WTC11 (cell line): ENCODE results near the gene SMAD3. TPM values are rescaled to one million over a fixed set of nuclear protein-coding genes. Genes with fewer than 3 reads are reported as not detected.

Source experiments
- ATAC-seq: fragments of 200-7000 bp; cut with Tn5 transposase; 2 replicates; pipeline ENCODE4 v1.10.0; 2021; ENCODE audit warnings: mild to moderate bottlenecking, moderate library complexity
- CTCF ChIA-PET: fragments of 300-600 bp; sonication (Branson Sonifier 250); formaldehyde crosslinking; loops from one replicate; lab custom pipeline; 2021; ENCODE audit warnings: antibody characterized with exemption; lab: Charles Lee
- POLR2A ChIA-PET: fragments of 350-600 bp; sonication (Branson Sonifier 250); formaldehyde crosslinking; loops from one replicate; lab custom pipeline; 2021; ENCODE audit warnings: antibody characterized with exemption; lab: Charles Lee
- DNase-seq: peaks from one replicate; pipeline ENCODE4 v3.0.0; 2021; ENCODE audit warnings: low spot score
- H3K27ac Mint-ChIP-seq: 2 replicates; pipeline ENCODE4 v1.8.0; 2021; ENCODE audit warnings: mixed read lengths
- H3K27me3 Mint-ChIP-seq: 2 replicates; pipeline ENCODE4 v1.8.0; 2021; ENCODE audit warnings: low read depth, mild to moderate bottlenecking, moderate library complexity, mixed read lengths
- H3K36me3 Mint-ChIP-seq: 2 replicates; pipeline ENCODE4 v1.8.0; 2021; ENCODE audit warnings: mixed read lengths
- H3K4me1 Mint-ChIP-seq: 2 replicates; pipeline ENCODE4 v1.8.0; 2022; ENCODE audit warnings: mixed read lengths
- H3K4me3 Mint-ChIP-seq: 2 replicates; pipeline ENCODE4 v1.8.0; 2021; ENCODE audit warnings: mild to moderate bottlenecking, moderate library complexity, mixed read lengths
- H3K9me3 Mint-ChIP-seq: 2 replicates; pipeline ENCODE4 v1.8.0; 2021; ENCODE audit warnings: mixed read lengths
- ELF4 ChIP-seq: sonication (generic); formaldehyde crosslinking; IDR thresholded peaks from 2 replicates; pipeline ENCODE4 v1.8.1; 2022; ENCODE audit warnings: low read depth, mild to moderate bottlenecking, moderate library complexity, missing genetic modification reagents
- ESRRA ChIP-seq: sonication (generic); formaldehyde crosslinking; IDR thresholded peaks from 2 replicates; pipeline ENCODE4 v1.8.1; 2022; ENCODE audit warnings: mild to moderate bottlenecking, missing genetic modification reagents, borderline replicate concordance
- FOXK1 ChIP-seq: sonication (generic); formaldehyde crosslinking; IDR thresholded peaks from 2 replicates; pipeline ENCODE4 v1.8.0; 2022; ENCODE audit warnings: mild to moderate bottlenecking, moderate library complexity, missing genetic modification reagents
- FOXP1 ChIP-seq: sonication (generic); formaldehyde crosslinking; IDR thresholded peaks from 2 replicates; pipeline ENCODE4 v1.8.0; 2022; ENCODE audit warnings: missing genetic modification reagents, mild to moderate bottlenecking, moderate library complexity, borderline replicate concordance
- HMGA2 ChIP-seq: fragments of 250-450 bp; sonication (Bioruptor Pico); IDR thresholded peaks from 2 replicates; pipeline ENCODE4 v1.4.0; 2021; ENCODE audit warnings: mild to moderate bottlenecking, moderate library complexity
- MXD4 ChIP-seq: fragments of 250-450 bp; sonication (Bioruptor Pico); IDR thresholded peaks from 2 replicates; pipeline ENCODE4 v1.8.0; 2021; ENCODE audit warnings: mild to moderate bottlenecking, moderate library complexity, borderline replicate concordance
- RELA ChIP-seq: sonication (generic); formaldehyde crosslinking; IDR thresholded peaks from 2 replicates; pipeline ENCODE4 v1.8.1; 2022; ENCODE audit warnings: missing genetic modification reagents, mild to moderate bottlenecking, borderline replicate concordance
- ZBTB21 ChIP-seq: sonication (generic); formaldehyde crosslinking; IDR thresholded peaks from 2 replicates; pipeline ENCODE4 v1.8.1; 2023; ENCODE audit warnings: mild to moderate bottlenecking, missing genetic modification reagents, borderline replicate concordance
- ZNF219 ChIP-seq: sonication (generic); formaldehyde crosslinking; IDR thresholded peaks from 2 replicates; pipeline ENCODE4 v1.8.0; 2023; ENCODE audit warnings: missing genetic modification reagents, mild to moderate bottlenecking, borderline replicate concordance
- ZNF232 ChIP-seq: sonication (generic); formaldehyde crosslinking; IDR thresholded peaks from 2 replicates; pipeline ENCODE4 v1.8.0; 2022; ENCODE audit warnings: mild to moderate bottlenecking, missing genetic modification reagents
- ZNF396 ChIP-seq: fragments of 250-450 bp; sonication (Bioruptor Pico); IDR thresholded peaks from 2 replicates; pipeline ENCODE4 v1.8.0; 2021; ENCODE audit warnings: mild to moderate bottlenecking, moderate library complexity, borderline replicate concordance
- ZNF671 ChIP-seq: fragments of 250-450 bp; sonication (Bioruptor Pico); IDR thresholded peaks from 2 replicates; pipeline ENCODE4 v1.8.0; 2021; ENCODE audit warnings: mild to moderate bottlenecking
- total RNA-seq: library from RNA; stranded (reverse); gene quantifications from 3 replicates; pipeline ENCODE4 v1.2.3, GENCODE V29; 2021
- TF ChIP-seq, protein P1 (sequence below): fragments of 250-450 bp; sonication (Bioruptor Pico); IDR thresholded peaks from 2 replicates; pipeline ENCODE4 v2.1.2; 2022; ENCODE audit warnings: mild to moderate bottlenecking, moderate library complexity
- TF ChIP-seq, protein P2 (sequence below): sonication (generic); formaldehyde crosslinking; IDR thresholded peaks from 2 replicates; pipeline ENCODE4 v1.8.1; 2023; ENCODE audit warnings: mild to moderate bottlenecking, missing genetic modification reagents
- TF ChIP-seq, protein P3 (sequence below): sonication (generic); formaldehyde crosslinking; IDR thresholded peaks from 2 replicates; pipeline ENCODE4 v1.8.1; 2023; ENCODE audit warnings: mild to moderate bottlenecking, missing genetic modification reagents, moderate library complexity
- TF ChIP-seq, protein P4 (sequence below): sonication (generic); formaldehyde crosslinking; IDR thresholded peaks from 2 replicates; pipeline ENCODE4 v1.8.1; 2022; ENCODE audit warnings: low read depth, mild to moderate bottlenecking, moderate library complexity, missing genetic modification reagents, borderline replicate concordance
- TF ChIP-seq, protein P5 (sequence below): sonication (generic); formaldehyde crosslinking; IDR thresholded peaks from 2 replicates; pipeline ENCODE4 v1.8.0; 2022; ENCODE audit warnings: missing genetic modification reagents
- TF ChIP-seq, protein P6 (sequence below): sonication (generic); formaldehyde crosslinking; IDR thresholded peaks from 2 replicates; pipeline ENCODE4 v1.8.1; 2023; ENCODE audit warnings: mild to moderate bottlenecking, moderate library complexity, missing genetic modification reagents
- TF ChIP-seq, protein P7 (sequence below): sonication (generic); formaldehyde crosslinking; IDR thresholded peaks from 2 replicates; pipeline ENCODE4 v1.8.0; 2023; ENCODE audit warnings: missing genetic modification reagents, mild to moderate bottlenecking, borderline replicate concordance
- TF ChIP-seq, protein P8 (sequence below): sonication (generic); formaldehyde crosslinking; conservative IDR thresholded peaks from 2 replicates; pipeline ENCODE4 v1.8.1; 2022; ENCODE audit warnings: mild to moderate bottlenecking, missing genetic modification reagents

The SMAD3 gene
- total RNA-seq, 1 experiment from 2014 or later = 34.6 TPM

DNA sequence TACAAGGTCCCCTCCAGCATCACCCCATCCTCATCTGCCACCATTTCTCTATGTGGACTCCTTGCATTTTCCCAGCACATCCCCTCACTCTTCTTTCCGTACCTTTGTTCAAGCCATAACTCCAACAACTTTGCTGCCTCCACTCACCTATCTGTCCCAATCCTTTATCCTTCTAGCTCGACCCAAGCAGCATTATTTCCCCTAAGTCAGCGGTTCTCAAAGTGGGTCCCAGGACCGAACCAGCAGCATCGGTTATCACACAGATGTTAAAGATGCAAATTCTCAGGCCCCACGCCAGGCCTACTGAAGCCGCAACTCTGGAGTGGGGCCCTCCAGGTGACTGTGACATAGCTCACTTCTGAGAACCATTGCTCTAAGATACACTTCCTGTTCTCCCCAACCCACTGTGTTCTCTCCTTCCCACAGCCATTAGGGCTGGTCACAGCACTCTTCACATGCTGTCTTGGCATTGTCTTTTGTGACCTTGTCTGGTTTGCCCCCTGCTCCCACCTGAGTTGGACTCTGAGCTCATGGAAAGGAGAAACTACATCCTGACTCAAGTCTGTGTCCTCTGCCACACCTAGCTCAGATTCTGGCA is 132.9 kb downstream of the SMAD3 start (continued):
- TF ChIP-seq ESRRA (CRISPR knock-in tag) = no peak
- TF ChIP-seq FOXK1 = no peak
- TF ChIP-seq, protein P1, sequence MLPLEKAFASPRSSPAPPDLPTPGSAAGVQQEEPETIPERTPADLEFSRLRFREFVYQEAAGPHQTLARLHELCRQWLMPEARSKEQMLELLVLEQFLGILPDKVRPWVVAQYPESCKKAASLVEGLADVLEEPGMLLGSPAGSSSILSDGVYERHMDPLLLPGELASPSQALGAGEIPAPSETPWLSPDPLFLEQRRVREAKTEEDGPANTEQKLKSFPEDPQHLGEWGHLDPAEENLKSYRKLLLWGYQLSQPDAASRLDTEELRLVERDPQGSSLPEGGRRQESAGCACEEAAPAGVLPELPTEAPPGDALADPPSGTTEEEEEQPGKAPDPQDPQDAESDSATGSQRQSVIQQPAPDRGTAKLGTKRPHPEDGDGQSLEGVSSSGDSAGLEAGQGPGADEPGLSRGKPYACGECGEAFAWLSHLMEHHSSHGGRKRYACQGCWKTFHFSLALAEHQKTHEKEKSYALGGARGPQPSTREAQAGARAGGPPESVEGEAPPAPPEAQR (CRISPR knock-in tag) = no peak
- no peak for TF ChIP-seq HMGA2 (CRISPR knock-in tag)
- no peak for TF ChIP-seq ZNF219 (CRISPR knock-in tag)
- no peak for TF ChIP-seq ZNF396 (CRISPR knock-in tag)
- TF ChIP-seq, protein P2, sequence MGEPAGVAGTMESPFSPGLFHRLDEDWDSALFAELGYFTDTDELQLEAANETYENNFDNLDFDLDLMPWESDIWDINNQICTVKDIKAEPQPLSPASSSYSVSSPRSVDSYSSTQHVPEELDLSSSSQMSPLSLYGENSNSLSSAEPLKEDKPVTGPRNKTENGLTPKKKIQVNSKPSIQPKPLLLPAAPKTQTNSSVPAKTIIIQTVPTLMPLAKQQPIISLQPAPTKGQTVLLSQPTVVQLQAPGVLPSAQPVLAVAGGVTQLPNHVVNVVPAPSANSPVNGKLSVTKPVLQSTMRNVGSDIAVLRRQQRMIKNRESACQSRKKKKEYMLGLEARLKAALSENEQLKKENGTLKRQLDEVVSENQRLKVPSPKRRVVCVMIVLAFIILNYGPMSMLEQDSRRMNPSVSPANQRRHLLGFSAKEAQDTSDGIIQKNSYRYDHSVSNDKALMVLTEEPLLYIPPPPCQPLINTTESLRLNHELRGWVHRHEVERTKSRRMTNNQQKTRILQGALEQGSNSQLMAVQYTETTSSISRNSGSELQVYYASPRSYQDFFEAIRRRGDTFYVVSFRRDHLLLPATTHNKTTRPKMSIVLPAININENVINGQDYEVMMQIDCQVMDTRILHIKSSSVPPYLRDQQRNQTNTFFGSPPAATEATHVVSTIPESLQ (CRISPR knock-in tag) = no peak
- TF ChIP-seq, protein P3, sequence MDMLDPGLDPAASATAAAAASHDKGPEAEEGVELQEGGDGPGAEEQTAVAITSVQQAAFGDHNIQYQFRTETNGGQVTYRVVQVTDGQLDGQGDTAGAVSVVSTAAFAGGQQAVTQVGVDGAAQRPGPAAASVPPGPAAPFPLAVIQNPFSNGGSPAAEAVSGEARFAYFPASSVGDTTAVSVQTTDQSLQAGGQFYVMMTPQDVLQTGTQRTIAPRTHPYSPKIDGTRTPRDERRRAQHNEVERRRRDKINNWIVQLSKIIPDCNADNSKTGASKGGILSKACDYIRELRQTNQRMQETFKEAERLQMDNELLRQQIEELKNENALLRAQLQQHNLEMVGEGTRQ = no peak
- no peak for TF ChIP-seq ELF4 (CRISPR knock-in tag)
- TF ChIP-seq FOXP1 (CRISPR knock-in tag) = no peak
- TF ChIP-seq, protein P4, sequence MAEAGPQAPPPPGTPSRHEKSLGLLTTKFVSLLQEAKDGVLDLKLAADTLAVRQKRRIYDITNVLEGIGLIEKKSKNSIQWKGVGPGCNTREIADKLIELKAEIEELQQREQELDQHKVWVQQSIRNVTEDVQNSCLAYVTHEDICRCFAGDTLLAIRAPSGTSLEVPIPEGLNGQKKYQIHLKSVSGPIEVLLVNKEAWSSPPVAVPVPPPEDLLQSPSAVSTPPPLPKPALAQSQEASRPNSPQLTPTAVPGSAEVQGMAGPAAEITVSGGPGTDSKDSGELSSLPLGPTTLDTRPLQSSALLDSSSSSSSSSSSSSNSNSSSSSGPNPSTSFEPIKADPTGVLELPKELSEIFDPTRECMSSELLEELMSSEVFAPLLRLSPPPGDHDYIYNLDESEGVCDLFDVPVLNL = no peak
- TF ChIP-seq, protein P5, sequence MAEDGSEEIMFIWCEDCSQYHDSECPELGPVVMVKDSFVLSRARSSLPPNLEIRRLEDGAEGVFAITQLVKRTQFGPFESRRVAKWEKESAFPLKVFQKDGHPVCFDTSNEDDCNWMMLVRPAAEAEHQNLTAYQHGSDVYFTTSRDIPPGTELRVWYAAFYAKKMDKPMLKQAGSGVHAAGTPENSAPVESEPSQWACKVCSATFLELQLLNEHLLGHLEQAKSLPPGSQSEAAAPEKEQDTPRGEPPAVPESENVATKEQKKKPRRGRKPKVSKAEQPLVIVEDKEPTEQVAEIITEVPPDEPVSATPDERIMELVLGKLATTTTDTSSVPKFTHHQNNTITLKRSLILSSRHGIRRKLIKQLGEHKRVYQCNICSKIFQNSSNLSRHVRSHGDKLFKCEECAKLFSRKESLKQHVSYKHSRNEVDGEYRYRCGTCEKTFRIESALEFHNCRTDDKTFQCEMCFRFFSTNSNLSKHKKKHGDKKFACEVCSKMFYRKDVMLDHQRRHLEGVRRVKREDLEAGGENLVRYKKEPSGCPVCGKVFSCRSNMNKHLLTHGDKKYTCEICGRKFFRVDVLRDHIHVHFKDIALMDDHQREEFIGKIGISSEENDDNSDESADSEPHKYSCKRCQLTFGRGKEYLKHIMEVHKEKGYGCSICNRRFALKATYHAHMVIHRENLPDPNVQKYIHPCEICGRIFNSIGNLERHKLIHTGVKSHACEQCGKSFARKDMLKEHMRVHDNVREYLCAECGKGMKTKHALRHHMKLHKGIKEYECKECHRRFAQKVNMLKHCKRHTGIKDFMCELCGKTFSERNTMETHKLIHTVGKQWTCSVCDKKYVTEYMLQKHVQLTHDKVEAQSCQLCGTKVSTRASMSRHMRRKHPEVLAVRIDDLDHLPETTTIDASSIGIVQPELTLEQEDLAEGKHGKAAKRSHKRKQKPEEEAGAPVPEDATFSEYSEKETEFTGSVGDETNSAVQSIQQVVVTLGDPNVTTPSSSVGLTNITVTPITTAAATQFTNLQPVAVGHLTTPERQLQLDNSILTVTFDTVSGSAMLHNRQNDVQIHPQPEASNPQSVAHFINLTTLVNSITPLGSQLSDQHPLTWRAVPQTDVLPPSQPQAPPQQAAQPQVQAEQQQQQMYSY (CRISPR knock-in tag) = no peak
- no peak for TF ChIP-seq RELA (CRISPR knock-in tag)
- no peak for TF ChIP-seq ZBTB21 (CRISPR knock-in tag)

DNA sequence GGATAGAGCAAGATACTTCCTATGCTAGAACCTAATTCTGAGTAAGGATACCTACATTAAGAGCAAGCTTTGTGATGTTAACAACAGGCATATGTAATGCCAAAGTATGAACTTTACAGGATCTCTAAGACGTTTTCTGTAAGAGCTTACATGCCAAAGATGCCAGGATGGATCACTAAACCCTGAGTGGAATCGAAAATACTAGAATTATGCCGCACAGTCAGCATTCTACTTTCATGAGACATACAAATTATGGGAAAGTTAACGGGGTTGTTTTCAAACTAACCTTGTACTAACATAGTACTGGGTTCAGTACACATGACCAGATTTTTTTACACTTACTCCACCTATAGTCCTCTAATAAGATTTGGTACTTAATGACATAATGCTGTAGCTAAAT is 134.0 kb downstream of the SMAD3 start:
- 0 out of 2 replicates have a peak overlapping the region, but pooled peaks have one; percentile 47 for H3K27ac Mint-ChIP-seq
- ChIA-PET POLR2A (interaction anchor here (0.6 kb wide), 1 partner anchor 35 kb away, joined by 3 read pairs; no protein-coding TSS in a partner anchor), CTCF (interaction anchor here (1.6 kb wide), 1 partner anchor 253 kb away, joined by 5 read pairs; no protein-coding TSS in a partner anchor)
- peaks cover 14% of the 10 kb centered on the region for H3K36me3 Mint-ChIP-seq
- no peaks in the 10 kb centered on the region for H3K27me3 Mint-ChIP-seq
- no peaks in the 10 kb centered on the region for H3K9me3 Mint-ChIP-seq
- H3K4me3 Mint-ChIP-seq = no peak overlapping the region
- no peak for ATAC-seq
- no peak for DNase-seq
- H3K4me1 Mint-ChIP-seq = peaks cover 12% of the 10 kb centered on the region
- TF ChIP-seq, protein P6, sequence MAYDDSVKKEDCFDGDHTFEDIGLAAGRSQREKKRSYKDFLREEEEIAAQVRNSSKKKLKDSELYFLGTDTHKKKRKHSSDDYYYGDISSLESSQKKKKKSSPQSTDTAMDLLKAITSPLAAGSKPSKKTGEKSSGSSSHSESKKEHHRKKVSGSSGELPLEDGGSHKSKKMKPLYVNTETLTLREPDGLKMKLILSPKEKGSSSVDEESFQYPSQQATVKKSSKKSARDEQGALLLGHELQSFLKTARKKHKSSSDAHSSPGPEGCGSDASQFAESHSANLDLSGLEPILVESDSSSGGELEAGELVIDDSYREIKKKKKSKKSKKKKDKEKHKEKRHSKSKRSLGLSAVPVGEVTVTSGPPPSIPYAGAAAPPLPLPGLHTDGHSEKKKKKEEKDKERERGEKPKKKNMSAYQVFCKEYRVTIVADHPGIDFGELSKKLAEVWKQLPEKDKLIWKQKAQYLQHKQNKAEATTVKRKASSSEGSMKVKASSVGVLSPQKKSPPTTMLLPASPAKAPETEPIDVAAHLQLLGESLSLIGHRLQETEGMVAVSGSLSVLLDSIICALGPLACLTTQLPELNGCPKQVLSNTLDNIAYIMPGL (CRISPR knock-in tag) = no peak
- no peak for TF ChIP-seq ZNF671 (CRISPR knock-in tag)
- TF ChIP-seq, protein P7, sequence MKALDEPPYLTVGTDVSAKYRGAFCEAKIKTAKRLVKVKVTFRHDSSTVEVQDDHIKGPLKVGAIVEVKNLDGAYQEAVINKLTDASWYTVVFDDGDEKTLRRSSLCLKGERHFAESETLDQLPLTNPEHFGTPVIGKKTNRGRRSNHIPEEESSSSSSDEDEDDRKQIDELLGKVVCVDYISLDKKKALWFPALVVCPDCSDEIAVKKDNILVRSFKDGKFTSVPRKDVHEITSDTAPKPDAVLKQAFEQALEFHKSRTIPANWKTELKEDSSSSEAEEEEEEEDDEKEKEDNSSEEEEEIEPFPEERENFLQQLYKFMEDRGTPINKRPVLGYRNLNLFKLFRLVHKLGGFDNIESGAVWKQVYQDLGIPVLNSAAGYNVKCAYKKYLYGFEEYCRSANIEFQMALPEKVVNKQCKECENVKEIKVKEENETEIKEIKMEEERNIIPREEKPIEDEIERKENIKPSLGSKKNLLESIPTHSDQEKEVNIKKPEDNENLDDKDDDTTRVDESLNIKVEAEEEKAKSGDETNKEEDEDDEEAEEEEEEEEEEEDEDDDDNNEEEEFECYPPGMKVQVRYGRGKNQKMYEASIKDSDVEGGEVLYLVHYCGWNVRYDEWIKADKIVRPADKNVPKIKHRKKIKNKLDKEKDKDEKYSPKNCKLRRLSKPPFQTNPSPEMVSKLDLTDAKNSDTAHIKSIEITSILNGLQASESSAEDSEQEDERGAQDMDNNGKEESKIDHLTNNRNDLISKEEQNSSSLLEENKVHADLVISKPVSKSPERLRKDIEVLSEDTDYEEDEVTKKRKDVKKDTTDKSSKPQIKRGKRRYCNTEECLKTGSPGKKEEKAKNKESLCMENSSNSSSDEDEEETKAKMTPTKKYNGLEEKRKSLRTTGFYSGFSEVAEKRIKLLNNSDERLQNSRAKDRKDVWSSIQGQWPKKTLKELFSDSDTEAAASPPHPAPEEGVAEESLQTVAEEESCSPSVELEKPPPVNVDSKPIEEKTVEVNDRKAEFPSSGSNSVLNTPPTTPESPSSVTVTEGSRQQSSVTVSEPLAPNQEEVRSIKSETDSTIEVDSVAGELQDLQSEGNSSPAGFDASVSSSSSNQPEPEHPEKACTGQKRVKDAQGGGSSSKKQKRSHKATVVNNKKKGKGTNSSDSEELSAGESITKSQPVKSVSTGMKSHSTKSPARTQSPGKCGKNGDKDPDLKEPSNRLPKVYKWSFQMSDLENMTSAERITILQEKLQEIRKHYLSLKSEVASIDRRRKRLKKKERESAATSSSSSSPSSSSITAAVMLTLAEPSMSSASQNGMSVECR = no peak
- TF ChIP-seq MXD4 (CRISPR knock-in tag) = no peak
- TF ChIP-seq, protein P8, sequence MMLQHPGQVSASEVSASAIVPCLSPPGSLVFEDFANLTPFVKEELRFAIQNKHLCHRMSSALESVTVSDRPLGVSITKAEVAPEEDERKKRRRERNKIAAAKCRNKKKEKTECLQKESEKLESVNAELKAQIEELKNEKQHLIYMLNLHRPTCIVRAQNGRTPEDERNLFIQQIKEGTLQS (CRISPR knock-in tag) = no peak
- TF ChIP-seq ZNF232 (CRISPR knock-in tag) = no peak
